HFFc6 (cell line): ENCODE data around the gene IGF2BP3. TPM values are rescaled to one million over a fixed set of nuclear protein-coding genes. Genes with fewer than 3 reads are reported as not detected.

Source experiments
- DNase-seq: peaks from one replicate; pipeline ENCODE4 v3.0.0-alpha.2; 2018
- H3K27ac Mint-ChIP-seq: 2 replicates; pipeline ENCODE4 v1.8.0; 2020; ENCODE audit warnings: mild to moderate bottlenecking, mixed read lengths
- H3K27me3 Mint-ChIP-seq: 2 replicates; pipeline ENCODE4 v1.8.0; 2021; ENCODE audit warnings: mild to moderate bottlenecking, moderate library complexity, mixed read lengths; ENCODE audit not compliant: insufficient read depth
- H3K36me3 Mint-ChIP-seq: 2 replicates; pipeline ENCODE4 v1.8.0; 2021; ENCODE audit warnings: low read depth, mixed read lengths
- H3K4me1 Mint-ChIP-seq: 2 replicates; pipeline ENCODE4 v1.8.0; 2020; ENCODE audit warnings: low read depth, mixed read lengths
- H3K4me3 Mint-ChIP-seq: 2 replicates; pipeline ENCODE4 v1.8.0; 2020; ENCODE audit warnings: mild to moderate bottlenecking, moderate library complexity, mixed read lengths
- H3K9me3 Mint-ChIP-seq: 2 replicates; pipeline ENCODE4 v1.8.0; 2020; ENCODE audit warnings: mild to moderate bottlenecking, mixed read lengths
- total RNA-seq, 6 experiments: library from RNA; stranded (reverse); fragmentation: NEBNext Ultra II Directional; extraction: Animal tissue kit (Norgen Biotek cat#: 25700); gene quantifications; 2 replicates in 1 of 6; 3 replicates in 5 of 6; pipeline ENCODE4 v1.2.3, GENCODE V29; 2021
- TF ChIP-seq, protein P1 (sequence below): fragments of 200-600 bp; sonication (generic); IDR thresholded peaks from 2 replicates; pipeline ENCODE4 v1.5.0; 2021; ENCODE audit warnings: antibody characterized with exemption, mild to moderate bottlenecking

Gene IGF2BP3
- total RNA-seq, 6 experiments from 2014 or later, result 23.8 to 33.1 (median 31.0) TPM

DNA sequence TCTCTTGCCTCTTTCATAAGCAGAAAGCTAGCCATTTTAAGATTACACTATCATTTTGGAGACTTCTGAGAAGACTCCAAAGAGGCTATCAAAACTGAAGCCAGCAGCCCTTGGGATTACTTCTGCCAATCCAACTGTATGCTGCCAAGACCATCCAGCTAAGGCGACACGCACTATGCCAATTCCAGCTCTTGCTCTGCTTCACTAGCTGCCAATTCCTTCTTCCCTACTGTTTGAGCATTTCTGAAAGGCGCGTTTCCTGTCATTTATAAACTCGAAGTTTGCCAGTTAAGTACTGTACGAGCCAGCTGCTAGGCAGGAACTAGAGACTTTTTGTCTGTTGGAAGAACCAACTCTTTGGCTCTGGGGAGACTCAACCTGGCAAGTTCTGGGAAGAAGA, 134.7 kb downstream of the IGF2BP3 start:
- peaks cover 39% of the 10 kb centered on the region for H3K36me3 Mint-ChIP-seq
- H3K4me3 Mint-ChIP-seq, result no peak overlapping the region
- peaks cover 6% of the 10 kb centered on the region; the same call in 1 of the 2 replicates for H3K9me3 Mint-ChIP-seq
- H3K27me3 Mint-ChIP-seq, result no peaks in the 10 kb centered on the region; the same call in 1 of the 2 replicates
- TF ChIP-seq, protein P1, sequence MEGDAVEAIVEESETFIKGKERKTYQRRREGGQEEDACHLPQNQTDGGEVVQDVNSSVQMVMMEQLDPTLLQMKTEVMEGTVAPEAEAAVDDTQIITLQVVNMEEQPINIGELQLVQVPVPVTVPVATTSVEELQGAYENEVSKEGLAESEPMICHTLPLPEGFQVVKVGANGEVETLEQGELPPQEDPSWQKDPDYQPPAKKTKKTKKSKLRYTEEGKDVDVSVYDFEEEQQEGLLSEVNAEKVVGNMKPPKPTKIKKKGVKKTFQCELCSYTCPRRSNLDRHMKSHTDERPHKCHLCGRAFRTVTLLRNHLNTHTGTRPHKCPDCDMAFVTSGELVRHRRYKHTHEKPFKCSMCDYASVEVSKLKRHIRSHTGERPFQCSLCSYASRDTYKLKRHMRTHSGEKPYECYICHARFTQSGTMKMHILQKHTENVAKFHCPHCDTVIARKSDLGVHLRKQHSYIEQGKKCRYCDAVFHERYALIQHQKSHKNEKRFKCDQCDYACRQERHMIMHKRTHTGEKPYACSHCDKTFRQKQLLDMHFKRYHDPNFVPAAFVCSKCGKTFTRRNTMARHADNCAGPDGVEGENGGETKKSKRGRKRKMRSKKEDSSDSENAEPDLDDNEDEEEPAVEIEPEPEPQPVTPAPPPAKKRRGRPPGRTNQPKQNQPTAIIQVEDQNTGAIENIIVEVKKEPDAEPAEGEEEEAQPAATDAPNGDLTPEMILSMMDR, result no peak
- peak overlapping the region; percentile 94 for H3K27ac Mint-ChIP-seq
- peaks cover 60% of the 10 kb centered on the region for H3K4me1 Mint-ChIP-seq
- no peak for DNase-seq

DNA sequence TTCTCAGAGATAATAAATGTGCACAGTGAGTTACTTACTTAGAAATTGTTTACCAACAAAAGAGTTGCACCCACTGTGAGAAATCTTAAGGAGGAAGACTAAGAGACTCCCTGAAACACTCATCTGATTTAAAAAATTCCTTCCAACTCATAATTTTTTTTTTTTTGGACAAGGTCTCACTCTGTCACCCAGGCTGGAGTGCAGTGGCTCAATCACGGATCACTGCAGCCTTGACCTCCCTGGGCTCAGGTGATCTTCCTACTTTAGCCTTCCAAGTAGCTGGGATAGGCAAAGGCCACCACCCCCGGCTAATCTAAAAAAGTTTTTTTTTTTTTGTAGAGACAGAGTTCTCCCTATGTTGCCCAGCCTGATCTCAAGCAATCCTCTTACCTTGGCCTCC, 135.2 kb downstream of the IGF2BP3 start:
- no peaks in the 10 kb centered on the region; the same call in 1 of the 2 replicates for H3K27me3 Mint-ChIP-seq
- peaks cover 60% of the 10 kb centered on the region for H3K4me1 Mint-ChIP-seq
- peak overlapping the region; percentile 67 for H3K4me3 Mint-ChIP-seq
- peaks cover 6% of the 10 kb centered on the region; the same call in 1 of the 2 replicates for H3K9me3 Mint-ChIP-seq
- H3K27ac Mint-ChIP-seq, result peak overlapping the region; percentile 94
- no peak for DNase-seq
- peaks cover 37% of the 10 kb centered on the region for H3K36me3 Mint-ChIP-seq
- TF ChIP-seq, protein P1, result no peak

DNA sequence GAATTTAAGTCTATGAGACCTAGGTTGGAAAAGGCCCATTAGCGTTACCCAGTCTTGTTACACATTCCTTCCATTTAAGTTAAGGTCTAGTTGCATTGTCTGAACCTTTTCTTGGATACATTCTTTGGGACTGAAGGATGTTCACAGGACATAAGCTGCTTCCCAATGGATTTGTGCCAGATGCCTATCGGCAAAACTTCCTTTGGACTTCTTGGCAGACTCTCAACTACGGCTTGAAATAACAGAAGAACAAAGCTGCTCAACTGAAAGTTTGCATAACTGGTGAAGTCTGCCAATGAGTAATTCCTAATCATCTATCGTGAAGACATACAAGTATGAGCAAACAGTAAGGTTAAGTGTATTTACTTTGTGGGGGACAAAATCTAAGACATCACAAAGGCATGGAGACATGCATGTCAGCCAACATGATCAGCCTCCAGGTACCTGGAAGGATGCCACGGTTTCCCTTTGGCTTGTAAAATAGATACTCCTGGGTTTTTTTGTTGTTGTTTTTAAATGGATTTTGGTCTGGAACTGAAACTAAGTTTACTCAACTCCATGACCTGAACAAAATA, 135.7 kb downstream of the IGF2BP3 start:
- Mint-ChIP-seq H3K27me3 (no peaks in the 10 kb centered on the region; the same call in 1 of the 2 replicates), H3K9me3 (peaks cover 6% of the 10 kb centered on the region; the same call in 1 of the 2 replicates), H3K36me3 (peaks cover 38% of the 10 kb centered on the region), H3K4me3 (peak overlapping the region; percentile 67), H3K4me1 (peaks cover 54% of the 10 kb centered on the region), H3K27ac (peak overlapping the region; percentile 94)
- TF ChIP-seq, protein P1, result no peak
- DNase-seq, result peak; percentile 98

DNA sequence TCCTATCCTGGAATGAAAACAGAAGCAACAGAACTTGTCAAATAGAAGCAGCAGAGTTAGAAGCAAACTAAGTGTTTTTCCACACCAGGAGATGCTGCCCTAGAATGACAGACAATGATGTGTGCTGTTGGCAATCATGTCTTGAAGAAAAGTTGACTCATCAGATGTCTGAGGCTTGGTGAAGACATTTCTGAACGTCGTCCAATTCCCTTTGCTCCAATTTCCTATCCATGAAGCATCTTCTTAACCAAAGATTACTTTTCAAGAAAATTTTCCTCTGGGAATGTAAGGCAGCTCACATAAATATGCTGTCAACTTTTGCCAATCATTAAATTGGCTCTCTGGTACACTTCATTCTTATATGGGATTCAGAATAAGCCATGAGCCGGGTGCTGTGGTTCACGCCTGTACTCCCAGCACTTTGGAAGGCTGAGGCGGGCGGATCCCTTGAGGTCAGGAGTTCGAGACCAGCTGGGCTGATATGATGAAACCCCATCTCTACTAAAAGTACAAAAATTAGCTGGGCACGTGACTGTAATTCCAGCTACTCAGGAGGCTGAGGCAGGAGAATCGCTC, 136.5 kb downstream of the IGF2BP3 start:
- TF ChIP-seq, protein P1, result no peak
- peak; percentile 91 for DNase-seq
- Mint-ChIP-seq H3K4me1 (peaks cover 46% of the 10 kb centered on the region), H3K27ac (peak overlapping the region; percentile 94), H3K4me3 (peak overlapping the region; percentile 67), H3K9me3 (peaks cover 6% of the 10 kb centered on the region; the same call in 1 of the 2 replicates), H3K36me3 (peaks cover 42% of the 10 kb centered on the region), H3K27me3 (no peaks in the 10 kb centered on the region; the same call in 1 of the 2 replicates)

DNA sequence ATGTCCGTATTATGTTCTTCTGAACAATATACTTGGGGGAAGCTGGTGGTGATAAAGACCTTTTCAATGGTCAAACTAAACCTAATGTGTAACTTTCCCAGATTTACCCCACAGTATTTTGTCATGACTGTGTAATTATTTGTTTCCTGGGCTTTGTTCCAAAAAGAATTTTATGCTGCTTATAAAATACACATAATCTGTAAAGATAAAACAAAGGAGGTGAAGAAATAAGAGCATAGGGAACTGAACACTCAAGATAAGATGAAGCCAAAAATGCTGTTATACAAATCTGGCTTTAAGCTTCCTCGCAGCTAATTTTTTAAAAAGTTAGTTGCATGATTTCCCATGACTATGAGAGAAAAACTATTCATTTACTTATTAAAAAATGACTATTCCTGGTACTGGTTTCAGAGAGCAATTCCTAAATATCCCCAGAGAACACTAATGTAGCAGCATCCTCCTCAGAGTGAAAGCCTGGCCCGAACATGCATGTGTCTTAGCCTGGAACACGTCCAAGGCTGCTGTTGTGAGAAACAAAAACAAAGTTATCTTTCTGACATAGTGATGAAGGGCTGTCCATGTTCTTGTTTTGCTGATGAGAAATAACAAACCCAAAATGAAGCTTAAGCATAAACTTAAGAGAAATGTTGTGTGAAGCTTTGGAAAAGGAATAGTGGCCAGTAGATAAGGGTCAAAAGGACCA, 137.2 kb downstream of the IGF2BP3 start:
- Mint-ChIP-seq H3K27ac (peak overlapping the region; percentile 94), H3K4me1 (peaks cover 45% of the 10 kb centered on the region), H3K27me3 (no peaks in the 10 kb centered on the region; the same call in 1 of the 2 replicates), H3K4me3 (peak overlapping the region; percentile 24), H3K36me3 (peaks cover 46% of the 10 kb centered on the region), H3K9me3 (peaks cover 6% of the 10 kb centered on the region; the same call in 1 of the 2 replicates)
- TF ChIP-seq, protein P1, result no peak
- peak; percentile 24 for DNase-seq
